Measurements from ENCODE around the gene ABCC12.

ABCC12 gene

DNA sequence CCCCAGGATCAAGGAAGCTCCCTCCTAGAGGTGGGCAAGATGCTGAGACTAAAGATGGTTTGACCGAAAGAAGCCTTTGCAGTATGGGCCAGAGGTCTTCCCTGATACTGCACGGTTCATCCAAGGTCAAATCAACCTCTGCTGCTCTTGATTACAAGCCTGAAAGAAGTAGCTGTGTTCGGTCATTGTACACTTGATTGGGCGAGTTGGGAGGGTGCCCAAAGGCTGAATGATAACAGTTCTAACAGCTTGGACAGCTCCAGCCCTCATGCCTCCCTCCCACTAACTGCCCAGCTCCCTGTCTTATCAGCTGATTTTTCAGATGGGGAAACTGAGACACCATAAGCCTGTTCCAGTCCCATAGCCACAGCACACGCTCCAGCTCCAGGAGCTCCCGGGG is 42.8 kb downstream of the ABCC12 start:
- no peak for DNase-seq (ENCODE audit: low read depth in 1 of 2, low spot score in 1 of 2)
- no peak overlapping the region for H3K27ac ChIP-seq (replicated peaks)
- TF ChIP-seq GABPA (IDR thresholded peaks at IDR 0.05; ENCODE audit: low read depth) (no peak), SPI1 (IDR thresholded peaks at IDR 0.05; ENCODE audit: borderline replicate concordance, low read depth) (no peak), POLR2AphosphoS5 (IDR thresholded peaks at IDR 0.05; ENCODE audit: low read depth) (no peak)
- TF ChIP-seq, protein P1, sequence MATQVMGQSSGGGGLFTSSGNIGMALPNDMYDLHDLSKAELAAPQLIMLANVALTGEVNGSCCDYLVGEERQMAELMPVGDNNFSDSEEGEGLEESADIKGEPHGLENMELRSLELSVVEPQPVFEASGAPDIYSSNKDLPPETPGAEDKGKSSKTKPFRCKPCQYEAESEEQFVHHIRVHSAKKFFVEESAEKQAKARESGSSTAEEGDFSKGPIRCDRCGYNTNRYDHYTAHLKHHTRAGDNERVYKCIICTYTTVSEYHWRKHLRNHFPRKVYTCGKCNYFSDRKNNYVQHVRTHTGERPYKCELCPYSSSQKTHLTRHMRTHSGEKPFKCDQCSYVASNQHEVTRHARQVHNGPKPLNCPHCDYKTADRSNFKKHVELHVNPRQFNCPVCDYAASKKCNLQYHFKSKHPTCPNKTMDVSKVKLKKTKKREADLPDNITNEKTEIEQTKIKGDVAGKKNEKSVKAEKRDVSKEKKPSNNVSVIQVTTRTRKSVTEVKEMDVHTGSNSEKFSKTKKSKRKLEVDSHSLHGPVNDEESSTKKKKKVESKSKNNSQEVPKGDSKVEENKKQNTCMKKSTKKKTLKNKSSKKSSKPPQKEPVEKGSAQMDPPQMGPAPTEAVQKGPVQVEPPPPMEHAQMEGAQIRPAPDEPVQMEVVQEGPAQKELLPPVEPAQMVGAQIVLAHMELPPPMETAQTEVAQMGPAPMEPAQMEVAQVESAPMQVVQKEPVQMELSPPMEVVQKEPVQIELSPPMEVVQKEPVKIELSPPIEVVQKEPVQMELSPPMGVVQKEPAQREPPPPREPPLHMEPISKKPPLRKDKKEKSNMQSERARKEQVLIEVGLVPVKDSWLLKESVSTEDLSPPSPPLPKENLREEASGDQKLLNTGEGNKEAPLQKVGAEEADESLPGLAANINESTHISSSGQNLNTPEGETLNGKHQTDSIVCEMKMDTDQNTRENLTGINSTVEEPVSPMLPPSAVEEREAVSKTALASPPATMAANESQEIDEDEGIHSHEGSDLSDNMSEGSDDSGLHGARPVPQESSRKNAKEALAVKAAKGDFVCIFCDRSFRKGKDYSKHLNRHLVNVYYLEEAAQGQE (IDR thresholded peaks at IDR 0.05; ENCODE audit: insufficient replicate concordance, low read depth): no peak
- TF ChIP-seq, protein P2, sequence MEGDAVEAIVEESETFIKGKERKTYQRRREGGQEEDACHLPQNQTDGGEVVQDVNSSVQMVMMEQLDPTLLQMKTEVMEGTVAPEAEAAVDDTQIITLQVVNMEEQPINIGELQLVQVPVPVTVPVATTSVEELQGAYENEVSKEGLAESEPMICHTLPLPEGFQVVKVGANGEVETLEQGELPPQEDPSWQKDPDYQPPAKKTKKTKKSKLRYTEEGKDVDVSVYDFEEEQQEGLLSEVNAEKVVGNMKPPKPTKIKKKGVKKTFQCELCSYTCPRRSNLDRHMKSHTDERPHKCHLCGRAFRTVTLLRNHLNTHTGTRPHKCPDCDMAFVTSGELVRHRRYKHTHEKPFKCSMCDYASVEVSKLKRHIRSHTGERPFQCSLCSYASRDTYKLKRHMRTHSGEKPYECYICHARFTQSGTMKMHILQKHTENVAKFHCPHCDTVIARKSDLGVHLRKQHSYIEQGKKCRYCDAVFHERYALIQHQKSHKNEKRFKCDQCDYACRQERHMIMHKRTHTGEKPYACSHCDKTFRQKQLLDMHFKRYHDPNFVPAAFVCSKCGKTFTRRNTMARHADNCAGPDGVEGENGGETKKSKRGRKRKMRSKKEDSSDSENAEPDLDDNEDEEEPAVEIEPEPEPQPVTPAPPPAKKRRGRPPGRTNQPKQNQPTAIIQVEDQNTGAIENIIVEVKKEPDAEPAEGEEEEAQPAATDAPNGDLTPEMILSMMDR (IDR thresholded peaks at IDR 0.05; ENCODE audit: insufficient read depth, low read length): no peak
- H3K27me3 ChIP-seq (ENCODE audit: insufficient read depth, poor library complexity, severe bottlenecking): no peaks in the 10 kb centered on the region
- no peak overlapping the region for H3K4me3 ChIP-seq (replicated peaks; ENCODE audit: insufficient read depth, low read length)

DNA sequence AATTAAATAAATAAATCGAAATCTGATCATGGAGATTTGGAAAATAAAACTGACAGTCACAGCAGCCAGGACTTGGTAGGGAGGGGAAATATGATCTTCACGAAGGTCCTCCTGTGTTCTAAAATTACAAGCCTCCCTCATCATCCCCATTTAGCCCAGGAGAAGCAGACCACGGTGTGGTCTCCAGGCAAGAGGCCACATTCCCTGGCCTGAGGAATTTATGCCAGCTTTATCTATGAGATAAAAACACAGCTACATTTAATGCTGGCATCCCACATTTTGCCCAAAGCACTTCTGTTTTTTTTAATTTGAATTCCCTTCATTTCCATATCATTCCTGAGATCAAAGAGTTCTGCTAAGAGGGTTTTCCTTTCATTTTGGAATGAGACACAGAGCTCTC is 43.2 kb downstream of the ABCC12 start:
- TF ChIP-seq, protein P2 (IDR thresholded peaks at IDR 0.05; ENCODE audit: insufficient read depth, low read length): no peak
- TF ChIP-seq, protein P1 (IDR thresholded peaks at IDR 0.05; ENCODE audit: insufficient replicate concordance, low read depth): no peak
- TF ChIP-seq POLR2AphosphoS5 (IDR thresholded peaks at IDR 0.05; ENCODE audit: low read depth) (no peak), SPI1 (IDR thresholded peaks at IDR 0.05; ENCODE audit: borderline replicate concordance, low read depth) (no peak), GABPA (IDR thresholded peaks at IDR 0.05; ENCODE audit: low read depth) (no peak)
- H3K27me3 ChIP-seq (ENCODE audit: insufficient read depth, poor library complexity, severe bottlenecking): no peaks in the 10 kb centered on the region
- H3K27ac ChIP-seq (replicated peaks): no peak overlapping the region
- no peak for DNase-seq (ENCODE audit: low read depth in 1 of 2, low spot score in 1 of 2)
- H3K4me3 ChIP-seq (replicated peaks; ENCODE audit: insufficient read depth, low read length): no peak overlapping the region

DNA sequence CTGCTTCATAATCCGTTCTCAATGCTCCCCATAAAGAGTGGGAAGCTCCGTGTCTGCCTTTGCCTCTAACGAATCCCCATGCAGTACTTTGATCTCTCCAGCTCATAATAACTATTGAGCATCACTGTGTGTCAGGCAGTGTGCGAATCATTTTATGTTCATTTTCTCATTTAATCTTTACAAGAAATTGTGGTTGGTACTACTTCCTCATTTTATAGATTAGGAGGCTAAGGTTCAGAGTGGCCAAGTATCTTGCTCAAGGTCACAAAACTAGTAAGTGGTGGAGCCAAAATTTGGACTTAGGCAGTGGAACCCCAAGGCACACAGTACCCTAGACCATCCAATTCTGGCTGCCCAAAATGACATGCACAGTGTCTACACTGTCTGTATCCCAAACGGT is 44.8 kb downstream of the ABCC12 start:
- Histone ChIP-seq H3K27me3 (ENCODE audit: insufficient read depth, poor library complexity, severe bottlenecking) (no peaks in the 10 kb centered on the region), H3K27ac (replicated peaks) (no peak overlapping the region), H3K4me3 (replicated peaks; ENCODE audit: insufficient read depth, low read length) (no peak overlapping the region)
- TF ChIP-seq SPI1 (IDR thresholded peaks at IDR 0.05; ENCODE audit: borderline replicate concordance, low read depth) (no peak; the same call in 1 of the 2 replicates), POLR2AphosphoS5 (IDR thresholded peaks at IDR 0.05; ENCODE audit: low read depth) (no peak), GABPA (IDR thresholded peaks at IDR 0.05; ENCODE audit: low read depth) (no peak)
- TF ChIP-seq, protein P2 (IDR thresholded peaks at IDR 0.05; ENCODE audit: insufficient read depth, low read length): no peak
- TF ChIP-seq, protein P1 (IDR thresholded peaks at IDR 0.05; ENCODE audit: insufficient replicate concordance, low read depth): no peak
- no peak for DNase-seq (ENCODE audit: low read depth in 1 of 2, low spot score in 1 of 2)
